ENCODE results near the gene LIMS2.

Gene LIMS2

DNA sequence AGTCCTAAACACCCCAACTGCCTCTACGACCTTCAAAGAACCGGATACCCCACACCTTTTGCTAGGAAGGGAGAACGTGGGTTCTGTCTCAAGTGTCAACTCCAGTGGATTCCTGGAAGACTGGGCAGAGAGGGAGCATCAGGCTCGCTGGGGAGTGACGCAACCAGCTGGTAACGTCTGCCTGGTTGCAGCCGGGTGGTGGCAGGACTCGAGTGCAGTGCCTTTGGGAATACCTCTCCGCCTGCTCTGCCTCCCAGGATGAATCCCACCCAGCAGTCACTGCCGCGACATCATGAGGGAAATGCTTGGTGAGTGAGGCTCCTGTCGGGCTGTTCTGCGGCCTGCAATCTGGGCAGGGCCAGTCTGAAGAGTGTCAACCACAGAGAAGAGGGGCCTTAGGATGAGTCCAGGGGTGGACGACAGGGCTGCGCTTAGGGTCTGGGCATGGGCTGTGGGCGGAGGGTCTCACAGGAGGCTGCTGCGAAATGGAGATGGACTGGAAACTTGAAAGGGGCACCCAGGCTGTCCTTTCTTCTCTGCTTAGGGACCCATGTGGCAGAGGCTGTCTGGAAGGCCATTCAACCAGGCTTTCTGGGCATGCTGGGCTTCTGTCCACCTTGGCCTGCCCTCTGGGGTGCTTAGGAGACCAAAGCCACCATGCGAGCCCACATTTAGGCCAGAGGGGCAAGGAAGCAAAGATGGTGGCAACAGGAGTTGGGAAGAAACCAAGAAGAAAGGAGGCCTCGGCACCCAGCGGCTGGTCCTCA is 16.5 kb downstream of the LIMS2 start:
- DNase-seq (ENCODE audit: low read depth), result no peak

DNA sequence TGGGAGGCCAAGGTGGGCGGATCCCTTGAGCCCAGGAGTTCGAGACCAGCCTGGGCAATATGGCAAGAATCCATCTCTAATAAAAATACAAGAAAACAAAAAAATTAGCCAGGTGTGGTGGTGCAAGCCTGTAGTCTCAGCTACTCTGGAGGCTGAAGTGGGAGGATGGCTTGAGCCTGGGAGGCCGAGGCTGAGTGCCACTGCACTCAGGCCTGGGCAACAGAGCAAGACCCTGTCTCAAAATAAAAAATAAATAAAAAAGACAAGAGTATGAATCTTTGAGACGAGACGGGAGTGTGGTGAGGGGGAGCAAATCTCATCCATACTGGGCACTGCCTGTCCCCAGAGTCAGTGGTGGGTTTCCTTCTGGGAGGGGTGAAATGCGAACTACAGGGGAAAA is 17.2 kb downstream of the LIMS2 start:
- DNase-seq (ENCODE audit: low read depth), result no peak

DNA sequence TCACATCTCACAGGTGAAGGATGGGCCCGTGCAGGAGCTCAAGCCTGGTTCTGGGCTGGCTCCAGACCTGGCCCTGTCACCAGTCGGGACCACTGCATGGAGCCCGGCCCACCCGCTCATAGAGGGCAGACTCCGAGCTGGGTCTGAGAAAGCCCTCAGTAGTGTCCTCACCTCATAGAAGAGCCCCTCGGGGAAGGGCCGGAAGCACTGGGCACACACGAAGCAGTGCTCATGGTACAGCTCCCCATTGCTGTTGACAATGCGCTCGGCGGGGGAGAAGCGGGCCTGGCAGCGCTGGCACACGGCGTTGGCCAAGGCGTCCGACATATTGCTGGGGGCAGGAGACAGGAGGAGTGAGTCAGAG is 18.1 kb downstream of the LIMS2 start:
- no peak for DNase-seq (ENCODE audit: low read depth)

DNA sequence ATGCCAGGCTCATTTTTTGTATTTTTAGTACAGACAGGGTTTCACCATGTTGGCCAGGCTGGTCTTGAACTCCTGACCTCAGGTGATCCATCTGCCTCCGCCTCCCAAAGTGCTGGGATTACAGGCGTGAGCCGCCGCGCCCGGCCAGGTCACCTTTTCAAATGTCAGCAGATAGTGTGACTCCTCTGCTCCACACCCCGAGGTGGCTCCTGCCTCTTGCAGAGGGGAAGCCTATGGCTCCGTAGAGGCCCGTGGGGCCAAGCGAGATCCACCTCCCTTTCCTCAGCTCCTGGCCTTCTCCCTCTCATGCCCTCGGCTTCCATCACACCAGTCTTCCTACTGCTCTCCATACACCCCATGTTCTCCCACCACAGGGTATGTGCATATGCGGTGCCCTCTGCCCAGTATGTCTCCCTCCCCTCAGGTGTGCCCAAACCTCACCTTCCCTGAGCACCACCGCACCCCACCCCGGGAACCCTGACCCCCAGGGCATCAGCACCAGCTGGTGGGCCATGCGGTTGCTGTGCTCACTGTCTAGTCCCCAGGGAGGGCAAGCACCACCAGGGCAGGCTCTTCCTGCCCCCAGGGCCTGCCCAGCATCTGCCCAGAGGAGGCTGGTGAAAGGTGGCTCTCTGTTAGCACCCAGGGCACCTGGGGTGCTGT is 18.6 kb downstream of the LIMS2 start:
- DNase-seq (ENCODE audit: low read depth), result no peak

DNA sequence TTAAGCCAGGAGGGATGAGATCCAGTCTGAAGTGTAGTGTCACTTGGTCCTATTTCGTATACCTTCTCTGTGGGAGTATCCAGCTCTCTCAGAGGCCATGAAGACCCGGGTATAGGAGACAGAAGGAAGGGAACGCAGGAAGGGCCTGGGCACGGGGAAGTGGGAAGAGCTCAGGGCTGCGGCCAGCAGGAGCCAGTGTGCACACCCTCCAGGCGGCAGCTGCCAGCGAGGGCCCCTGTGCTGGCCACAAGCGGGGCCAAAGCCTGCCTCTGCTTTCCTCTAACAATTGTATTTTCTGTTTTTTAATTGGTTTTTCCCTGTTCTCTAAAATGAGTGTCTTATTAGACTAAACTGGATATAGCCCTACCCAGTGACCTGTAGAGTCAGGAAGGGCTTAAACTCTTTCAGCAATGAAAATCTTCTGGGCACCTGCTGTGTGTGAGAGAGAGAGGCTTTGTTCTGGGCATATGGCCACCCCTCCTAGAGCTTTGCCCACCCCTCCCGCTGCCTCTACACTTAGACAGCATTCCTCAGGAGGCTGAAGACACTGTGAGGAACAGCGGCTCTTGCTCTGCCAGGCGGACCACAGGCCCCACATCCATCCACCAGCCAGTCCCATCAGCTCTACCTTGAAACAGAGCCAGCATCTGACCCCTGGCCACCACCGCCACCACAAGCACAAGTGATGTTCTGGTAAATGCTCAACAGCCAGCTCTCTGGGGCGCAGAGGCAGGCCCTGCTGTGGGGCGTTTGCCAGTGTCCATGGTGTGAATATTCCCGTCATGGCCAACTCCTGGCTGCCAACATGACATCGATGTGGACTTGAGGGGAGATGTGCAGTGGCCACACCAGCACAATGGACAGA is 19.9 kb downstream of the LIMS2 start:
- DNase-seq (ENCODE audit: low read depth), result no peak

DNA sequence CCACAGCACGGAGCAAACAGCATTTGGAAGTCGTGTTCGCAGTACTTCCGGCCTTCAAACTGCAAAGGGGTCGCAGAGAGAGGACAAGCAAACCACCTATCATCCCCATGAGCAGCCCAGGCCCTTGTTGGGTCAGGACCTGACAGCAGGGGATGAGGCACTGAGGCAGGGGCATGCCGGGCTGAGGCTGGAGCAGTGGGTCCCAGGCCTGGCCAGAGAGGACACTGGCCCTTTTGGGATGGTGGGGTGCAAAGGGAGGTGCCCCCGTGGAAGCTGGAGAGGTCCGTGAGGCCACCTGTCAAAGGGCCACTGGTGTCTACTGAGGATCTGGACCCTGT is 20.5 kb downstream of the LIMS2 start:
- DNase-seq (ENCODE audit: low read depth), result no peak

DNA sequence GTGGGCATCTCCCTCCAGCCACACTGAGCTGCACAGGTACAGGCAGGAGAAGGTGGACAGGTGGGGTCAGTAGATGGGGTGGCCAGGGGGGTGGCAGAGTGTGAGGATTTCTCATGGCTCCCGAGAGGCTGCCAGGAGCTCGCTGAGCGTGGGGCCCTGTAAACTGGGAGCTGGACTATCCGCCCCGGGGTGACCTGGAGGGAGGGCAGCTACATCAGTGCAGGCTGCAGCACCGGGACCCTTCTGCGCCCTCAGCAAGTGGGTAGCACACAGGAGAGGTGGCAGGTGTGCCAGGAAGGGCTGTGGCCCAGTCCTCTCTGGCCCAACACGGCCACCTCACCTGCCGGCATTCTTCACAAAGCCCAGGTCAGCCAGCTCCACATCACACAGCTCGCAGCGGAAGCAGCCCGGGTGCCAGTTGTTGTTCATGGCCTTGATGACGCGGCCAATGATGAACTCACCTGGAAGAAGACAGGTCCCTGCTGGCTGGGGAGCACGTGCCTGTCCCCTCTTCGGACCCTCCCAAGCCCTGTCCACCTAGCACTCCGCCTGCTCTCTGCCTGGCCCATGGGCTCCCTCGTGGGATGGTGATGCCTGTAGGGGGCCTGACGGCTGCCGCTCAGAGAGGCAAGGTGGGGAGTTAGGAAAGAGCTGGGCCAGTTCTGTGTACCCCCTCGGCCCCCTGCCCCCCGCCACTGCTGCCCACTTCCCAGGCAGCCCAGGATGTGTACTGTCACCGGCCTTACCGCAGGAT is 21.1 kb downstream of the LIMS2 start:
- DNase-seq (ENCODE audit: low read depth), result no peak

DNA sequence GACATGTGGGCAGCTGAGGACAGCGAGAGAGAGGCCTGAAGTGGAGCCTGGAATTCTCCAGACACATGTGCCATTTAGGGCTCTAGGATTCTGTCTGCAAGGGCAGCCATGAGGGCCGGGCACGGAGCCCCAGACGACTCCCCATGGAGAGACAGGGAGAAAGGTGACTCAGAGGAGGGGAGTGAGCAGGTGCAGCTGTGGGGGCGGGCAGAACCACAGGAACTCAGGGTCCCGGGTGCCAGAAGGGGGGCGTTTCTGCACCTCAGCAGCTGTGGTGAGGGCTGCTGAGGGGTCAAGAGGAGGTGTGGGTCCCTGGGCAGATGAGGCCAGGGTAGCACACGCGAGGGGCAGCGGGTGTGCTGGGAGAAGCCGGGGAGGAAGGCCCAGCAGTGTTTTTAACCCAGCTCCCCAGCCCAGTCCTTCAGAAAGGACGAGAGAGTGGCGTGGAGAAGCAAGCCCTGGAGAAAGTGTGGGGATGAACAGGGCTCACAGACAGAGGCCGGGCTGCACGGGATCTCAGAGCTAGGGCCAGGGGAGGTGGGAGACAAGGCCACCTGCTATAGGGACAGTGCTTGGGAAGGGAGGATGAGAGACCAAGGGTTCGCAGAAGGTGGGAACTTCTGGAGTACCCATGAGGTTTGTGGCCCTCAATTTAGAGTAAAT is 21.8 kb downstream of the LIMS2 start:
- no peak for DNase-seq (ENCODE audit: low read depth)

DNA sequence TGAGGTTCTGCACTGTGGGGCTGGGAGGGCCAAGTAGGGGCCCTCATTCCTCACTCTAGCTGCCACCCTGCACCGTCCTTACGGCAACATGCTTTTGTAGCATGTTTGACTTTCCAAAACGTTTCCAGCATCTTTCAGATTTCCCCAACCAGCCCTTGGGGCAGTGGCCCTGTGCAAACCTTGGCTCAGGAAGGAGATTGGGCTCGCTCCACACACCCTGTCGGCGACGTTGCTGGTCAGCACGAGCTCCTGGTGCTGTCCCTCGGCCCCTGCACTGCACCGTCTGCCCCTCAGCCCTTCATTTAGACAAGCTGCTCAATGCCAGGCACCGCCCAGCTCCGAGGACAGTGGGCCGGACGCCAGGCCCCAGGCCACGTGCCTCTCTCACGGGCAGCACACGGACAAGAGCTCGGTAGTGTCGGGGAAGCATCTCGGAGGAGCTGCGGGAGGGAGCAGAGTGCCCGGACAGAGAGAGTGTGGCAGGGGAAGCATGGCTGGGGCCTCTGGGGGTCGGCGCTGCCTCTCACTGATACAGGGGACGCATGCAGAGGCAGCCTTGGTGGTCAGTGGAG is 22.5 kb downstream of the LIMS2 start:
- DNase-seq (ENCODE audit: low read depth), result no peak

DNA sequence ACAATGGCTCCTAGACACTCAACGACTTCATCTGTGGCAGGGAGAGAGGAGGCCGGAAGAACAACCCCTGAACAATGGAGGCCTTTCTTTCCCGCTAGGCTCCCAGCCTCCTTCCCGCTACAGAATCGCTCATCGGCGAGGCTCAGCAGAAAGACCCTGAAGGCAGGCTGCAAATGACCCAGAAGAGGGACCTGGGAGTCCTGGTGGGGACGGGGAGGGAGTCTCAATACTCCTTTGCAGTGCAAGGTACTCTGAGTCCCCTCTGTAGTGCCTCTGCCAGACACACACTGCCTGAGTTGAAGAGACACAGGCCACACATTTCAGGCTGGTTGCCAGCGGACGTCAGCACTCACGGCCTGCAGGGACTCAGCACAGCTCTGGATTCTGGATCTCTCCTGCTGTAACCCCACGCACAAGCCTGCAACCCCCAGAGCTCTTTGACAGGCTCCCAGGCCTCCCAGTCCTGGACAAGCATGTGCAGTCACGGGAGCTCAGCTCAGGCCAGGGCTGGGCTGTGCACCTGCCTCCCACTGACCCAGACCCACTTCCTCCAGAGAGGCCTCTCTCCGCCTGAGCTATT is 23.3 kb downstream of the LIMS2 start:
- no peak for DNase-seq (ENCODE audit: low read depth)

DNA sequence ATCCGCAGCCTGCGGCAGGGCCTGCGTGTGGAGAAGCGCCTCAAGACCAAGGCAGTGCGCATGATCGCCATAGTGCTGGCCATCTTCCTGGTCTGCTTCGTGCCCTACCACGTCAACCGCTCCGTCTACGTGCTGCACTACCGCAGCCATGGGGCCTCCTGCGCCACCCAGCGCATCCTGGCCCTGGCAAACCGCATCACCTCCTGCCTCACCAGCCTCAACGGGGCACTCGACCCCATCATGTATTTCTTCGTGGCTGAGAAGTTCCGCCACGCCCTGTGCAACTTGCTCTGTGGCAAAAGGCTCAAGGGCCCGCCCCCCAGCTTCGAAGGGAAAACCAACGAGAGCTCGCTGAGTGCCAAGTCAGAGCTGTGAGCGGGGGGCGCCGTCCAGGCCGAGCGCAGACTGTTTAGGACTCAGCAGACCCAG is 23.9 kb downstream of the LIMS2 start:
- no peak for DNase-seq (ENCODE audit: low read depth)

DNA sequence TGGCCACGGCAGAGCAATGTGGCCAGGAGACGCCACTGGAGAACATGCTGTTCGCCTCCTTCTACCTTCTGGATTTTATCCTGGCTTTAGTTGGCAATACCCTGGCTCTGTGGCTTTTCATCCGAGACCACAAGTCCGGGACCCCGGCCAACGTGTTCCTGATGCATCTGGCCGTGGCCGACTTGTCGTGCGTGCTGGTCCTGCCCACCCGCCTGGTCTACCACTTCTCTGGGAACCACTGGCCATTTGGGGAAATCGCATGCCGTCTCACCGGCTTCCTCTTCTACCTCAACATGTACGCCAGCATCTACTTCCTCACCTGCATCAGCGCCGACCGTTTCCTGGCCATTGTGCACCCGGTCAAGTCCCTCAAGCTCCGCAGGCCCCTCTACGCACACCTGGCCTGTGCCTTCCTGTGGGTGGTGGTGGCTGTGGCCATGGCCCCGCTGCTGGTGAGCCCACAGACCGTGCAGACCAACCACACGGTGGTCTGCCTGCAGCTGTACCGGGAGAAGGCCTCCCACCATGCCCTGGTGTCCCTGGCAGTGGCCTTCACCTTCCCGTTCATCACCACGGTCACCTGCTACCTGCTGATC is 24.4 kb downstream of the LIMS2 start:
- DNase-seq (ENCODE audit: low read depth), result peak; percentile 14

DNA sequence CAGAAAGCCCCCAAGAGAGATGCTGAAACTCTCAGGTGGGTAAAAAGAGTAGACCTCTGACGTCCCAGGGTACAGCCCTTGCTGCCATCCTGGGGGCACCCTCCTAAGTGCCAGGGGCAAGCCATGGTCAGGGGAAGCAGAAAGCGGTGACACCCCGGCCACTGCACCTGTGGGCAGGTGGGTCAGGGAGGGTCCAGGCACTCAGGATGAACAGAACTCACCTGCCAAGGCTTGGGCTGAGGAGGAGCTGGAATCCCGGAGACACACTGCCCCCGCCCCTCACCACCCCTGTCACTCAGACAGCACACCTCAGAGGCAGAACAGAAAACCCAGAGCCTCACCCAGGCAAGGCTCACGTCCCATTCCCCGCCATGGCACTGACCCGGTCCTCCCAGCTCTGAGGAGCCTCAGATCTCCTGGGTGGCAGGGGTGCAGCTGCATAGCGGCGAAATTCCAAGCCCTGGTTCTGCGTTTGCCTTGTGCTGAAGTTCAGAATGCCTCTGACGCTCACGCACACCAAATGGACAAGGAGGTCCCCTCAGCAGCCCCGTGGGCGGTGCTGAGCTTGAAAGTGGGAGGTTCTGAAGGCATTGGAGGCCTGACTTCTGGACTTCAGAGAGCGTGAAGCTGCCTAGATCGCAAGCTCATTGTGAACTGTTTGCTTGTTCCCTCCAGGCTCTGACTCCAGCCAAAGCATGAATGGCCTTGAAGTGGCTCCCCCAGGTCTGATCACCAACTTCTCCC is 25.1 kb downstream of the LIMS2 start:
- no peak for DNase-seq (ENCODE audit: low read depth)

DNA sequence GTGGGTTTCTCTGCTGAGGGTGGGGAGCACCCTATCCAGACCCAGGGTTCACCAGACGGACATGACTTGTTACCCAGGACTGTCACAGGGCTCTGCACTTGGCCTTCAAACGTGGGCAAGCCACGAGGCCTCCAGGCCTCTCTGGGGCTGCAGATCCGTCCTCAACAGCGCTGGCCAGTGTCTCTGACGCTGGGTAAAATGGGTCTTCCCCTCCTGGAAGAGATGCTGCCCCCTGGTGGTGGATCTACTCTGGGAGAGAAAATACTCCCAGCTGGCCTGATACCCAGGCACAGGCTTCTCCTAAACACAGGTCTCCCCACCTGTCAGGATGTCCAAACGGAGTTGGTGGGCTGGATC is 25.7 kb downstream of the LIMS2 start:
- peak; percentile 70 for DNase-seq (ENCODE audit: low read depth)

DNA sequence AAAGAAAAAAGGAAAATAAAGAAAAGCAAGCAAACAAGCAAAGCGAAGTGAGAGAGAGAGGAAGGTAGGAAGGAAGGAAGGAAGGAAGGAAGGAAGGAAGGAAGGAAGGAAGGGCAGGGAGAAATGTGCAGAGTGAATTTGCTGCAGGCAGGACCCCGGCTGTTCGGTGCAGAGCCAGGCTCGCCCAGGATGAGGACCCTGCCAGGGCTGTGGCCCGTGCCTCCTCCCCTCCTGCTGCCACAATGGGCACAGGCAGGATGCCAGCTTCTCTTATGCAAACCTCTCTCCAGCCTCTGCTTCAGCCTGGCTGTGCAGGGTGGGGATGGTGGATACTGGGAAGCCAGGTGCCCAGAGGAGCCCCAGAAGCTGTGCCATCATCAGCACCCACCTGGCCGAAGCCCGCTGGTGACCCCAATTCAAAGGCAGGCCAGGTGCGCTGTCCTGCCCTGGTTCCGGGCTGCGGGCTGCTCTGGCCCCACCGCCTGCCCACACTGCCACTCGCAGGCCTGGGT is 26.2 kb downstream of the LIMS2 start:
- peak; percentile 21 for DNase-seq (ENCODE audit: low read depth)

DNA sequence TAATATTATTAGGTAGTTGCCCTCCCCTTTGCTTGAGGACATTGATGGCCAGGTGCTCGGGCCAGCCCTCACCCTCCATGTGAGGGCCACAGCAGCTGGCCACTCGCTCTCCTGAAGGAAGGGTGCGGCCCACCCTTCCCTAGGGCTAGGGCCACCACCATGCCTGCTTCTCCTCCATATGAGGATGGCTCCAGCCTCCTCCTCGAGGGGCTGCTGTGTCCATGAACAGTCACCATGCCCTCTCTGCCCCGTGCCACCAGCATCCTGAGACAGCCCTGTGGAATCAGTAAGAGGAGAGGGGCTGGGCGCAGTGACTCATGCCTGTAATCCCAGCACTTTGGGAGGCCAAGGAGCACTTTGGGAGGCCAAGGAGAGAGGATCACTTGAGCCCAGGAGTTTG is 27.0 kb downstream of the LIMS2 start:
- no peak for DNase-seq (ENCODE audit: low read depth)

DNA sequence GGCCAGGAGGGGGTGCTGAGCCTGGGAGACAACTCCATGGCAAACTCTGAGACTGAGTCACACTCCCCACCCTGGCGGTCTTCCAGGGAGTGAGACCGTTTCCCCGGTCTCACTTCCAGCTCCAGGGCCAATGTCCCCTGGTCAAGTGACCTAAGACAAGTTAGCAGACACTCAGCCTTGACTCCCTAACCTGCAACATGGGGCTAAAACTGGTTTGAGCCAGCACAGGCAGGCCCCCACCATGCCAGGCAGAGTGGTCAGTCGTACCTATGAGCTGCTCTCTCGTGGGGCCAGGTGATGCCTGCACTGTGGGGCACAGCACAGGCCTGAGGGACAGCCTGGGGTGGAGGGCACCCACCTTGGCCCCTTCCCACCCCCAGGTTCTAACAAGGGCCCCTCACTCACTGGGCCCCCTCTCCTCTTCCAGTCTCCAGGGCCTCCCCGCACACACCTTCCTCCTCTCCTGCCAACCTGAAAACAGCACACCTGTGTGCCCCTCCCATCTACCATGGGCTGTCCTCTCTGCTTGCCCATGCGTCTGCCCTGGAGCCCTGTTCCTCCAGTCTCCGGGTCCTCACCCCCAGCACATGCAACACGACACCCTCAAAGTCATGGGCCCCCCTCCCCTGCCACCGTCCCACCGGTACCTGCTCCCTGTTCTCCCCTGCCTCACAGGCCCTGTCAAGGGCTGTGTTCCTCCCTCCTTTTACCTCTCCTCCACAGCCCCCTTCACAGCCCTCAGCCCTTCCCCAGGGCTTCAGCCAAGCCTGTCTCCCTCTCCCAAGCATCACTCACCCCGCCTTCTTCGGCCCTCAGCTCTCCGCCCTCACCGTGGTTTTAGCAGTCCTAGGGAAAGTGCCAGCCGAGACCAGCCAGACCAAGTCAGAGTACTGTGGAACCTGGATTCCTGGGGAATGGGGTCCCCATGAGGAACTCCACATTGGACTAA is 27.8 kb downstream of the LIMS2 start:
- no peak for DNase-seq (ENCODE audit: low read depth)

DNA sequence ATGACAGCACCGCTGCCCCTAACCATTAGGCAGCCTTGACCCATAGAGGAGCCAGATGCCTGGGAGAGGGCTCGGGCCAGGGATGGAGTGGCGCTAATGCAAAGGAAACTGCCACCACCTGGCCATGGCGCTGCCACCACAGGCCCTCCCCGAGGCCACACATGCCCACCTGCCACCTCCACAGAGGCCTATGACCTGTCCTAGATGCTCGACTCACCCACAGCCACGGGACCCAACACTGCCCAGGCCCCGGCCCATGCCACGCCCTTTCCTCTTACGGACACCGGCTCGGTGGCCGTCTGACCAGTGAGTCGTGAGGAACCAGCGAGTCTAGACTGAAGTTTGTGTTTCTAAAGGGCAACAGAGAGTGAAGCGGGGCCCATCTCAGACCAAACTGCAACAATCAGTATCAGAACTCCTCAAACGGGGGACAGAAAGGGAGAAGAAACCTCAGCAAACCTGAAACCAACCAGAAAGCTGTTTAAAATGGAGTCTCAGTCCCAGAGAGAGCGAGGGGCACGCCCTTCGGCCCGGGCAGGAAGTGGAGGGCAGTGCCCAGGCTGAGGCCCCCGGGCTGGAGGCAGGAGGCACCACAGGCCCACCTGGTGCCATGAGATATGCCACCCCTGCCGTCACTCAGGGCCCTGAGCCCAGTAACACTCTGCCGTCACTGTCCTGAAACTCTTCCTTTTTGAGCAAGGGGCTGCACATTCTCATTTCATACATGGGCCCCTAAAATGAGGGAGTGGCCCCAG is 28.7 kb downstream of the LIMS2 start:
- DNase-seq (ENCODE audit: low read depth), result no peak
